IMR-90 (cell line): ENCODE results near the gene NTRK2. TPM values are rescaled to one million over a fixed set of nuclear protein-coding genes. Genes with fewer than 3 reads are reported as not detected.
A peak's percentile ranks its signal among the peaks of the same experiment; 100 is the strongest.

Experiments
- ATAC-seq: fragments of 200-7000 bp; cut with Tn5 transposase; 2 replicates; pipeline ENCODE4 v1.9.1; 2020; ENCODE audit warnings: low read depth, mild to moderate bottlenecking, moderate library complexity
- BruUV-seq: library from RNA; stranded (reverse); fragments of 400-500 nt; replicated peaks from 2 replicates; lab custom pipeline; 2021; lab: Mats Ljungman, UMichigan
- CTCF ChIA-PET: fragments of 300-600 bp; formaldehyde crosslinking; extraction: SDS; loops from one replicate; lab custom pipeline; 2021; ENCODE audit warnings: antibody characterized with exemption; lab: Yijun Ruan, JAX
- POLR2A ChIA-PET: fragments of 300-600 bp; sonication (Branson Sonifier 250); formaldehyde crosslinking; loops from one replicate; lab custom pipeline; 2022; ENCODE audit warnings: antibody characterized with exemption; ENCODE audit not compliant: unreplicated experiment; lab: Charles Lee
- DNase-seq: peaks from one replicate; pipeline ENCODE4 v3.0.0; 2013
- H2AFZ ChIP-seq: replicated peaks from 2 replicates; pipeline ENCODE3; 2013; ENCODE audit warnings: low read length, mild to moderate bottlenecking; ENCODE audit not compliant: poor library complexity
- H2AK5ac ChIP-seq: 2 replicates; pipeline ENCODE4 v1.6.1; 2013; ENCODE audit warnings: low read depth, low read length, inconsistent platforms
- H2AK9ac ChIP-seq: replicated peaks from 2 replicates; pipeline ENCODE3; 2013; ENCODE audit warnings: mild to moderate bottlenecking, low read depth, low read length, moderate library complexity; ENCODE audit not compliant: poor library complexity
- H2BK120ac ChIP-seq: 2 replicates; pipeline ENCODE4 v1.6.1; 2013; ENCODE audit warnings: low read depth, low read length, inconsistent platforms
- H2BK15ac ChIP-seq: 3 replicates; pipeline ENCODE4 v1.6.1; 2013; ENCODE audit warnings: low read depth, low read length, inconsistent platforms
- H2BK20ac ChIP-seq: 2 replicates; pipeline ENCODE4 v1.6.1; 2013; ENCODE audit warnings: low read depth, mild to moderate bottlenecking, inconsistent platforms, low read length, moderate library complexity
- H2BK5ac ChIP-seq: 2 replicates; pipeline ENCODE4 v1.6.1; 2013; ENCODE audit warnings: mild to moderate bottlenecking, low read depth, low read length, inconsistent platforms; ENCODE audit not compliant: poor library complexity, severe bottlenecking
- H3K14ac ChIP-seq: replicated peaks from 2 replicates; pipeline ENCODE4 v1.6.1; 2013; ENCODE audit warnings: low read depth, low read length, inconsistent platforms
- H3K18ac ChIP-seq: 2 replicates; pipeline ENCODE4 v1.6.1; 2013; ENCODE audit warnings: low read depth, low read length, control low read depth
- H3K23ac ChIP-seq: 2 replicates; pipeline ENCODE4 v1.6.1; 2013; ENCODE audit warnings: low read depth, low read length, inconsistent platforms
- H3K27ac ChIP-seq: 2 replicates; pipeline ENCODE4 v1.5.1; 2013; ENCODE audit warnings: mild to moderate bottlenecking, control low read depth, low read length; ENCODE audit not compliant: insufficient read depth
- H3K27me3 ChIP-seq: 2 replicates; pipeline ENCODE4 v1.6.1; 2013; ENCODE audit warnings: low read length; ENCODE audit not compliant: control insufficient read depth, insufficient read depth
- H3K36me3 ChIP-seq: 2 replicates; pipeline ENCODE4 v1.6.1; 2013; ENCODE audit warnings: low read length, mixed read lengths; ENCODE audit not compliant: control insufficient read depth, insufficient read depth
- H3K4ac ChIP-seq: 2 replicates; pipeline ENCODE4 v1.6.1; 2013; ENCODE audit warnings: low read depth, low read length, inconsistent platforms
- H3K4me1 ChIP-seq: 2 replicates; pipeline ENCODE4 v1.6.1; 2013; ENCODE audit warnings: low read length, mixed read lengths; ENCODE audit not compliant: control insufficient read depth, insufficient read depth
- H3K4me2 ChIP-seq: 2 replicates; pipeline ENCODE4 v1.6.1; 2013; ENCODE audit warnings: low read depth, mild to moderate bottlenecking, control low read depth, low read length, moderate library complexity
- H3K4me3 ChIP-seq: 2 replicates; pipeline ENCODE4 v1.5.1; 2013; ENCODE audit warnings: low read depth, mild to moderate bottlenecking, control low read depth, low read length, moderate library complexity; ENCODE audit not compliant: insufficient read depth
- H3K56ac ChIP-seq: 2 replicates; pipeline ENCODE4 v1.6.1; 2013; ENCODE audit warnings: low read length, inconsistent platforms; ENCODE audit not compliant: insufficient read depth; ENCODE audit errors: extremely low read depth
- H3K79me1 ChIP-seq, 2 experiments: 2 replicates each; pipeline ENCODE4 v1.6.1; 2013; ENCODE audit warnings: low read length in 2 of 2, inconsistent platforms in 1 of 2, low read depth in 1 of 2
- H3K9ac ChIP-seq: 2 replicates; pipeline ENCODE4 v1.6.1; 2013; ENCODE audit warnings: low read depth, low read length, control low read depth
- H3K9me1 ChIP-seq: 2 replicates; pipeline ENCODE4 v1.6.1; 2013; ENCODE audit warnings: low read length, inconsistent platforms; ENCODE audit not compliant: insufficient read depth
- H3K9me3 ChIP-seq: 2 replicates; pipeline ENCODE4 v1.6.1; 2013; ENCODE audit warnings: low read length; ENCODE audit not compliant: control insufficient read depth, insufficient read depth
- H4K20me1 ChIP-seq: 2 replicates; pipeline ENCODE4 v1.6.1; 2013; ENCODE audit warnings: low read length, inconsistent platforms; ENCODE audit not compliant: insufficient read depth
- H4K5ac ChIP-seq: 2 replicates; pipeline ENCODE4 v1.6.1; 2013; ENCODE audit warnings: mild to moderate bottlenecking, low read depth, low read length, control low read depth
- H4K8ac ChIP-seq, 2 experiments: 2 replicates each; pipeline ENCODE4 v1.6.1; 2013; ENCODE audit warnings: low read depth in 2 of 2, low read length in 2 of 2, control low read depth in 1 of 2, inconsistent platforms in 1 of 2
- H4K91ac ChIP-seq: 2 replicates; pipeline ENCODE4 v1.6.1; 2013; ENCODE audit warnings: low read depth, low read length, inconsistent platforms; ENCODE audit not compliant: insufficient read depth
- BHLHE40 ChIP-seq: fragments of 150-350 bp; IDR thresholded peaks from 2 replicates; pipeline ENCODE4 v1.6.1; 2016; ENCODE audit warnings: mild to moderate bottlenecking, low read depth, low read length
- CEBPB ChIP-seq: IDR thresholded peaks from 2 replicates; pipeline ENCODE4 v1.6.1; 2012; ENCODE audit warnings: low read depth, low read length, improper control_type of control experiment
- CHD1 ChIP-seq: IDR thresholded peaks from 2 replicates; pipeline ENCODE4 v1.6.1; 2012; ENCODE audit warnings: low read depth, low read length, improper control_type of control experiment
- CTCF ChIP-seq: conservative IDR thresholded peaks from 2 replicates; pipeline ENCODE4 v1.5.1; 2012; ENCODE audit warnings: mild to moderate bottlenecking, low read depth, low read length, improper control_type of control experiment
- ELK1 ChIP-seq: fragments of 150-350 bp; IDR thresholded peaks from 2 replicates; pipeline ENCODE4 v1.6.1; 2016; ENCODE audit warnings: low read depth, mild to moderate bottlenecking, low read length, moderate library complexity, borderline replicate concordance
- FOS ChIP-seq: fragments of 150-350 bp; IDR thresholded peaks from 2 replicates; pipeline ENCODE4 v1.6.1; 2016; ENCODE audit warnings: low read depth, low read length
- MAFK ChIP-seq: IDR thresholded peaks from 2 replicates; pipeline ENCODE4 v1.6.1; 2012; ENCODE audit warnings: low read depth, low read length, improper control_type of control experiment
- MAZ ChIP-seq: IDR thresholded peaks from 2 replicates; pipeline ENCODE4 v1.6.1; 2012; ENCODE audit warnings: low read depth, mild to moderate bottlenecking, low read length, improper control_type of control experiment, moderate library complexity, borderline replicate concordance
- MXI1 ChIP-seq: IDR thresholded peaks from 2 replicates; pipeline ENCODE4 v1.6.1; 2012; ENCODE audit warnings: low read depth, mild to moderate bottlenecking, low read length, moderate library complexity, borderline replicate concordance
- NFE2L2 ChIP-seq: fragments of 150-350 bp; IDR thresholded peaks from 2 replicates; pipeline ENCODE4 v1.6.1; 2016; ENCODE audit warnings: low read depth, mild to moderate bottlenecking, low read length
- POLR2A ChIP-seq: IDR thresholded peaks from 2 replicates; pipeline ENCODE4 v1.6.1; 2012; ENCODE audit warnings: mild to moderate bottlenecking, low read depth, low read length
- RAD21 ChIP-seq: IDR thresholded peaks from 2 replicates; pipeline ENCODE4 v1.6.1; 2012; ENCODE audit warnings: low read length, improper control_type of control experiment
- RCOR1 ChIP-seq: IDR thresholded peaks from 2 replicates; pipeline ENCODE4 v1.6.1; 2012; ENCODE audit warnings: mild to moderate bottlenecking, low read length, improper control_type of control experiment; ENCODE audit not compliant: insufficient replicate concordance
- RFX5 ChIP-seq: IDR thresholded peaks from 2 replicates; pipeline ENCODE4 v1.8.0; 2012; ENCODE audit warnings: low read depth, mild to moderate bottlenecking, low read length, moderate library complexity
- SMC3 ChIP-seq: fragments of 150-350 bp; IDR thresholded peaks from 2 replicates; pipeline ENCODE4 v1.6.1; 2016; ENCODE audit warnings: low read depth, mild to moderate bottlenecking, antibody characterized with exemption, low read length, moderate library complexity
- USF2 ChIP-seq: fragments of 150-350 bp; IDR thresholded peaks from 2 replicates; pipeline ENCODE4 v1.6.1; 2017; ENCODE audit warnings: mild to moderate bottlenecking, antibody characterized with exemption, low read length, low read depth
- dilution Hi-C: fragments of 300-500 bp; cut with HindIII; formaldehyde crosslinking; loops from one replicate; pipeline ENCODE4 v1.14.3; 2018; ENCODE audit warnings: low sequenced_read_pairs; ENCODE audit not compliant: unreplicated experiment
- in situ Hi-C: fragments of 300-500 bp; cut with MboI; formaldehyde crosslinking; loops from 3 replicates; pipeline ENCODE4 v1.14.3; 2019; ENCODE audit warnings: low sequenced_read_pairs, inconsistent platforms, mixed read lengths
- intact Hi-C: fragments of 100-400 bp; cut with micrococcal nuclease; formaldehyde crosslinking; loops from 2 replicates; pipeline ENCODE4 v1.10.0; 2022
- polyA plus RNA-seq, 3 experiments: library from polyadenylated mRNA; depleted of rRNA; stranded (reverse); fragments of >200 nt; gene quantifications; 2 replicates each; pipeline ENCODE4 v1.2.3, GENCODE V29; 2012; ENCODE audit warnings: low replicate concordance in 1 of 3
- total RNA-seq: library from RNA; depleted of rRNA; stranded (reverse); fragments of >200 nt; gene quantifications from 2 replicates; pipeline ENCODE4 v1.2.3, GENCODE V29; 2012

The NTRK2 gene
- total and polyA plus RNA-seq, 2 of the 4 experiments (the other 2 are of a cell fraction), result under 0.01 to 0.02 TPM

DNA sequence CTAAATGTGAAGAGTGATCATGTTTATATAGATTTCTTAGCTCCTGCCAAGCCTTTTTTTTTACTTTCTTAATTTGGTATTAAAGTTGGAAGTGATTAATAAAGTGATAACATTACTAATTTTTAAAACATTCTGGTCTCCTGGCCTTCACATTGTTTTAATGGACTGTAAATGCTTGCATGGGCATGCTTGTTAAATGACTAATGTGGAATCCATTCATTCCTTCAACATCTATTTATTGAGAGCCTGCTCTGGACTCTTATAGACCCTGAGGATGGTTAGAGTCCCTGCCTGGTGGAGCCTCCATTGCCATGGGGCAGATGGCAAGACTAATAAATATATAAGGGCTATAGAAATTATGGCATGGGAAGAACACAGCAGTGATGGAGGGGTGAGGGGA, 103.5 kb downstream of the NTRK2 start:
- CTCF ChIA-PET, result no interaction called here
- no peak overlapping the region for H4K91ac ChIP-seq
- H3K9me1 ChIP-seq, result no peaks in the 10 kb centered on the region
- BruUV-seq, result no TSS peak
- peak overlapping the region in 1 of 2 experiments; percentile 29; a peak in 1 of 4 replicates for H4K8ac ChIP-seq
- peak overlapping the region; percentile 42 for H2BK5ac ChIP-seq
- dilution Hi-C loops, result no loop called here
- H2BK120ac ChIP-seq, result peak overlapping the region; percentile 49; the same call in 1 of the 2 replicates
- peaks cover 7% of the 10 kb centered on the region; the same call in 1 of the 2 replicates for H3K4me1 ChIP-seq
- H2AFZ ChIP-seq, result no peak overlapping the region
- H2BK15ac ChIP-seq, result no peak overlapping the region; the same call in 2 of the 3 replicates
- H3K9ac ChIP-seq, result no peak overlapping the region
- no peaks in the 10 kb centered on the region for H3K9me3 ChIP-seq
- no peak overlapping the region for H3K23ac ChIP-seq
- H3K14ac ChIP-seq, result no peak overlapping the region
- no peak overlapping the region for H2AK5ac ChIP-seq
- no peaks in the 10 kb centered on the region for H3K27me3 ChIP-seq
- no peaks in the 10 kb centered on the region for H3K79me1 ChIP-seq
- H3K4me2 ChIP-seq, result no peak overlapping the region
- H3K27ac ChIP-seq, result no peak overlapping the region
- in situ Hi-C loops, result no loop called here
- H4K20me1 ChIP-seq, result no peaks in the 10 kb centered on the region
- H4K5ac ChIP-seq, result no peak overlapping the region
- no peak overlapping the region for H2AK9ac ChIP-seq
- H2BK20ac ChIP-seq, result no peak overlapping the region; the same call in 1 of the 2 replicates
- DNase-seq, result peak; percentile 41
- POLR2A ChIA-PET, result no interaction called here
- H3K36me3 ChIP-seq, result no peaks in the 10 kb centered on the region
- TF ChIP-seq MAFK (no peak), CEBPB (no peak), NFE2L2 (no peak), USF2 (no peak), CTCF (no peak), RCOR1 (no peak), RFX5 (no peak), RAD21 (no peak), CHD1 (no peak), POLR2A (no peak), ELK1 (no peak), BHLHE40 (no peak), MXI1 (no peak), MAZ (no peak), SMC3 (no peak), FOS (no peak)
- no peak for ATAC-seq
- no peak overlapping the region for H3K4ac ChIP-seq
- no peak overlapping the region for H3K4me3 ChIP-seq
- intact Hi-C loops, result no loop called here
- H3K18ac ChIP-seq, result no peak overlapping the region
- no peak overlapping the region for H3K56ac ChIP-seq
